RWPE1 (cell line): Measurements from ENCODE around the gene GPR108.

Experiments used
- CTCF ChIA-PET: fragments of 350-600 bp; sonication (Branson Sonifier 250); formaldehyde crosslinking; extraction: SDS; loops from one replicate; lab custom pipeline; 2021; lab: Yijun Ruan, JAX
- POLR2A ChIA-PET: fragments of 400-600 bp; formaldehyde crosslinking; extraction: SDS; loops from one replicate; lab custom pipeline; 2020; ENCODE audit warnings: antibody characterized with exemption; ENCODE audit not compliant: low non-redundant PET; lab: Yijun Ruan, JAX
- DNase-seq: peaks from one replicate; pipeline ENCODE4 v3.0.0; 2012; ENCODE audit warnings: low spot score
- H3K27ac ChIP-seq: fragments of 450-650 bp; 2 replicates; pipeline ENCODE4 v1.5.1; 2017
- TF ChIP-seq, protein P1 (sequence below): fragments of 450-650 bp; conservative IDR thresholded peaks from 2 replicates; pipeline ENCODE4 v1.5.1; 2017; ENCODE audit warnings: low read depth, mild to moderate bottlenecking

Gene GPR108

DNA sequence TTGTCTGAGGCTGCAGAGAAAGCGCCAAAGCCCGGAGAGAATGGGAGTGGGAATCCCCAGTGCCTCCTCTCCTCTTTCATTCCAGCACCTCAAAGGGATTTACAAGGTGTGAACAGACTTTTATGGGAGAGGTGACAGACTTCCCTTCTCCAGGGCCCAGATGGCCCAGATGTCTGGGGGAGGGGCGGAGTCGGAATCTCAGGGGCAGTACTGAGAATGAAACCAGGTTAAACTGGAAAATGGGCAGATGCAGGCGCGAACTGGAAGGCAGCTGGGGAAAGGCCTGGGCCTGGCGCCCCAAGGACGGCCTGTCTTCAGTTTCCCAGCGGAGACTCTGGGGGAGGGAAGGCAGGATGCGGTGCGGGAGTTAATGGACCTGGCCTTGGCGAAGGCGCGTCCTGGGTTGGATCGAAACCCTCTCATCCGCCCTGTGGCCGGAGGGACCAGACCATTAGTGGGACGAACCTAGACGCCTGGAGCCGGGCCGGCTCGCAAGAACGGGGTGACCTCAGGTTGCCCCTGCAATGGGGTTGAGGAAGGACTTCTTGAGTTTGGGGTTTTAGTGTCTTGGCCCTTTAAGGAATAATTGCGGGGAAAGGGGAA, 1.5 kb upstream of the GPR108 start:
- no peak for DNase-seq
- POLR2A ChIA-PET, result interaction anchor here (0.7 kb wide), 1 partner anchor 23 kb away, joined by 10 read pairs; no protein-coding TSS in a partner anchor
- TF ChIP-seq, protein P1, sequence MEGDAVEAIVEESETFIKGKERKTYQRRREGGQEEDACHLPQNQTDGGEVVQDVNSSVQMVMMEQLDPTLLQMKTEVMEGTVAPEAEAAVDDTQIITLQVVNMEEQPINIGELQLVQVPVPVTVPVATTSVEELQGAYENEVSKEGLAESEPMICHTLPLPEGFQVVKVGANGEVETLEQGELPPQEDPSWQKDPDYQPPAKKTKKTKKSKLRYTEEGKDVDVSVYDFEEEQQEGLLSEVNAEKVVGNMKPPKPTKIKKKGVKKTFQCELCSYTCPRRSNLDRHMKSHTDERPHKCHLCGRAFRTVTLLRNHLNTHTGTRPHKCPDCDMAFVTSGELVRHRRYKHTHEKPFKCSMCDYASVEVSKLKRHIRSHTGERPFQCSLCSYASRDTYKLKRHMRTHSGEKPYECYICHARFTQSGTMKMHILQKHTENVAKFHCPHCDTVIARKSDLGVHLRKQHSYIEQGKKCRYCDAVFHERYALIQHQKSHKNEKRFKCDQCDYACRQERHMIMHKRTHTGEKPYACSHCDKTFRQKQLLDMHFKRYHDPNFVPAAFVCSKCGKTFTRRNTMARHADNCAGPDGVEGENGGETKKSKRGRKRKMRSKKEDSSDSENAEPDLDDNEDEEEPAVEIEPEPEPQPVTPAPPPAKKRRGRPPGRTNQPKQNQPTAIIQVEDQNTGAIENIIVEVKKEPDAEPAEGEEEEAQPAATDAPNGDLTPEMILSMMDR, result no peak
- peak overlapping the region; percentile 98 for H3K27ac ChIP-seq
- CTCF ChIA-PET, result interaction anchor here (0.5 to 1.9 kb wide), 5 partner anchors 28 to 220 kb away, joined by 3 to 19 read pairs (median 5); partner anchors contain the start of gene SH2D3A

DNA sequence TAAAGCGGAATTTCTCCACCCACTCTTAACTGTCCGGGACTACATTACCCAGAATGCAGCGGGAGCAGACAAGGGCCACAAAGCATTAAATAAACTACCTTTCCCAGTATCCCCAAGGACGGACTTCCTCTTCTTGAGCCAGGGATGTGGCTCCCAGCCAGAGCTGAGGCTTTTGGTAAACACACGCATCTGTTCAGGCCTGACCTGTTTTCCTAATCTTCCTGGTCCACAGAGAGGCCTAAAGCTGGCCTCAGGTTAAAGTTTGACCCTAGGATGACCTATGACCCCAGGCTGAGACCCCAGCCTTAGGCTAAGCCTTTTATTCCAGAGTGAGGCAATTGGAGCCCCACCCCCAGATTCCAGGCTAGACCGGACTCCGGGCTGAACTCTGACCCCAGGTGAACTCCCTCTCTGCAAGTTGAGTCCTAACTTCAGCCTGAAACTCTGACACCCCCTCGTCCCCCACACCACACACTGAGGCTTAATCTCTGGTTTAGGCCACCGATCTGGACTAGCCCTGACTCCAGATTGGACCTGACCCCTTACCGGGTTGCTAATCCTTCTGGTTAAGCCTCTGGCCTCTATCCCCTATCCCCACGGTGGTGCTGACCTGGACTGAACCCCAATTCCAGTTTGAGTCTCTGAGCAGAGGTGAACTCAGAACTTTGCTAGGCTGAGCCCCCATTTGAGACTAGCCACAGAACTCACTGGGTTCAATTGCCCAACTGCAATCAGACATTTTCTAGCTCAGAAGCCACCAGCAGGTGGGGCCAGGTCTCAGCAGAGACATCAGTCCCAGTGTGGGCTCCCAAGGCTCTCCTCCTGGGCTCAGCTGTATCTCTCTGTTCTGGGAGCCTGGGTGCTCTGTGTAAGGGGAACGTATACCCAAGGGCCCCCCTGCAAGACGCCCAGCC, 750 bp upstream of the GPR108 start:
- POLR2A ChIA-PET, result interaction anchor here (1.1 kb wide), 1 partner anchor 29 kb away, joined by 3 read pairs; the partner anchor contains the start of gene SH2D3A
- CTCF ChIA-PET, result interaction anchor here (0.5 to 1.9 kb wide), 9 partner anchors 29 to 502 kb away, joined by 3 to 19 read pairs (median 4); partner anchors contain the start of gene SH2D3A
- TF ChIP-seq, protein P1, result peak; percentile 72
- peak; percentile 75 for DNase-seq
- H3K27ac ChIP-seq, result peak overlapping the region; percentile 98

DNA sequence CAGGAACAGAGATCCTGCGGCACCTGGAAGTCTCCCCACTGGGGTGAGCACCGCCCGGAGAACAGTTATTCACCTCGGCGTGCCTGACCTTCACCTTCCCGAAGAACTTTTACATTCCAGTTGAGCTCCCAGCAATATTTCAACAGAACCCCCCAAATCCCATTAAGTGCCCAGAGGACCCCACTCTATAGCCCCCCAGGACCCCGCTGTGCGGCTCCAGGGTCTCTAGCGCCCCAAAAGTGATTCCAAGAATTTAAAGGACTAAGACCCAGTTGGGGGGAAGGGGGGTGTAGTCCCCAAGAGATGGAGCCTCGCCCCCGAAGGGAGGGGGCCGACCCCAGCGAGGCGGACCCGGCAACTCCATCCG, 480 bp downstream of the GPR108 start:
- POLR2A ChIA-PET, result no interaction called here
- H3K27ac ChIP-seq, result peak overlapping the region; percentile 98
- CTCF ChIA-PET, result interaction anchor here (0.5 to 1.0 kb wide), 7 partner anchors 79 to 615 kb away, joined by 3 to 11 read pairs (median 4); no protein-coding TSS in a partner anchor
- TF ChIP-seq, protein P1, result peak; percentile 18; the same call in 1 of the 2 replicates
- DNase-seq, result no peak

DNA sequence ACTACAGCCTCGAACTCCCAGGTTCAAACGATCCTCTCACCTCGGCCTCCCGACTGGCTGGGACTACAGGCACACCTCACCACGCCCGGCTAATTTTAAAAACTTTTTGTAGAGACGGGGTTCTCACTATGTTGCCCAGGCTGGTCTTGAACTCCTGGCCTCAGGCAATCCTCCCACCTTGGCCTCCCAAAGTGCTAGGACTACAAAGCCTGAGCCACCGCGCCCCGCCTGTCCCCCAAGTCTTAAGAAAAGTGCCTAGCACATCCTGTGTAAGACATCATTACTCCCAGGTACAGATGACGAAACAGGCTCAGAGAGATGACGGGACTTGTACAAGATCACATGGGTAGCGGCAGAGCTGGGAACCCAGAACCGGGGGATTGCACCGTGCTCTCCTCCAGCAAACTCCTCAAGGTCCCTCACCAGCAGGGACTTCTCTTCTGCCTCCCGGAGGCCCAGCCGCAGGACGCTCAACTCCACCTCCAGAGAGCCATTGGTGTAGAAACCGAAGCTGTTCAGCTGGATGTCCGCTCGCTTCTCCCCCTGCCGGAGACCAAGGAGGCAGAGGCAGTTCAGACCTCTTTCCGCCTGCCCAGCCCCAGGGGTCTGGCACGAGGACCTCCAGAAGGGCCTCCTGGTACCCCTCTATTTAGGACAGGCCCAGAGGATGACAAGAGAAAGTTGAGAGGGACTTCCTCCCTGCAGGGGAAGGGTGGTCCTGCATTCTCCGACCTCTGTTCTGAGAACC, 1.0 kb downstream of the GPR108 start:
- TF ChIP-seq, protein P1, result peak; percentile 68
- ChIA-PET POLR2A (no interaction called here), CTCF (interaction anchor here (0.5 to 1.1 kb wide), 11 partner anchors 79 to 537 kb away, joined by 3 to 11 read pairs (median 4); no protein-coding TSS in a partner anchor)
- peak overlapping the region; percentile 98 for H3K27ac ChIP-seq
- DNase-seq, result peak; percentile 68

DNA sequence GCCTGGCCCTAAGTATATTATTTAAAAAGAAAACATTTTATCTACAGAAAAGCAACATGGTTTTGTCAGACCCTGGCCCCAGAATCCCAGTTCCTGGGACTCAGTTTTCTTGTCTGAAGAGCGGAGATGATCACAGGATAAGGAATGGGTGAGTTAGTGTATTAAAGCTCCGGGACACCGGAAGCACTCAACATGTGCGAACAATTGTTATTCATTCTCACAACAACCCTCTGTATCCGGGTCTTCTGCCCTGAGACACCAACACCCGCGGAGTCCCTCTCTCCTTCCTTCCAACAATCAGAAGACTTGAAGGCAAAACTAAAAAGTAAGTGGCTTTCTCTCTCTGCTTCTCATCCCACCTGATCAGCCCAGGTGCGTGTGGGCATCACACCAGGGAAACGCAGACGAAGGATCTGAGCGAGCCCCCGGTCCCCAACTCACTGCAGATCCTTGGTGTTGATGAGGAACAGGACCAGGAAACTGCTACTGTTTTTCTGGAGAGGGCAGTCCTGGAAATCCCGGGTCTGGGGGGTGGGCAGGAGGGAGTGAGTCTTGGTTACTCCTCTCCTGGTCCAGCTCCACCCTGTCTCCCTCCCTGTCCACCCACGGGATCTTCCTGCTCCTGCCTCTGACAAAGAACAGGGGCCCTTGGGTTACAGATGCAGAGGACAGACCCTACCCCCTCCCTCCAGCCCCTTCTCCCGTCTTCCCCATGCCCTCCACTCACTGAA, 2.0 kb downstream of the GPR108 start:
- H3K27ac ChIP-seq, result peak overlapping the region; percentile 98
- ChIA-PET CTCF (interaction anchor here (1.1 kb wide), 1 partner anchor 128 kb away, joined by 4 read pairs; no protein-coding TSS in a partner anchor), POLR2A (no interaction called here)
- TF ChIP-seq, protein P1, result no peak
- no peak for DNase-seq
